Common myeloid progenitor, CD34-positive (primary cell): Measurements from ENCODE around the gene SCRG1.
A peak's percentile ranks its signal among the peaks of the same experiment; 100 is the strongest.

Source experiments
- CTCF ChIA-PET: fragments of 350-600 bp; sonication (Branson Sonifier 250); formaldehyde crosslinking; loops from one replicate; lab custom pipeline; 2021; ENCODE audit warnings: antibody characterized with exemption; lab: Charles Lee
- POLR2A ChIA-PET: fragments of 350-600 bp; sonication (Branson Sonifier 250); formaldehyde crosslinking; loops from one replicate; lab custom pipeline; 2021; ENCODE audit warnings: antibody characterized with exemption; lab: Charles Lee
- DNase-seq, 3 donors: peaks; one replicate each; pipeline versions ENCODE4 v3.0.0 to v3.0.0-alpha.2; 2013
- H3K27ac ChIP-seq, 2 experiments: 1 replicate in 1 of 2; 2 replicates in 1 of 2; pipeline ENCODE4 v1.7.0; 2013; ENCODE audit warnings: inconsistent platforms in 2 of 2, low read length in 2 of 2, mild to moderate bottlenecking in 2 of 2, low read depth in 1 of 2, moderate library complexity in 1 of 2; ENCODE audit not compliant: severe bottlenecking in 2 of 2, insufficient read depth in 1 of 2, poor library complexity in 1 of 2
- H3K27me3 ChIP-seq, 5 experiments: replicated peaks in 2 of 5; 1 replicate in 3 of 5; 2 replicates in 2 of 5; pipeline versions ENCODE4 v1.6.1 to v1.7.0; 2013; ENCODE audit warnings: low read length in 4 of 5, mild to moderate bottlenecking in 2 of 5, moderate library complexity in 2 of 5, inconsistent platforms in 1 of 5; ENCODE audit not compliant: insufficient read depth in 5 of 5, control insufficient read depth in 4 of 5
- H3K36me3 ChIP-seq, 4 experiments: 1 replicate in 2 of 4; 2 replicates in 2 of 4; pipeline versions ENCODE4 v1.6.1 to v1.7.0; 2013; ENCODE audit warnings: low read length in 3 of 4, control low read depth in 1 of 4, mild to moderate bottlenecking in 1 of 4; ENCODE audit not compliant: control insufficient read depth in 4 of 4, insufficient read depth in 4 of 4
- H3K4me1 ChIP-seq, 4 experiments: 1 replicate in 3 of 4; 2 replicates in 1 of 4; pipeline versions ENCODE4 v1.6.1 to v1.7.1; 2013; ENCODE audit warnings: low read length in 3 of 4, mild to moderate bottlenecking in 3 of 4, control low read depth in 1 of 4, inconsistent platforms in 1 of 4, moderate library complexity in 1 of 4; ENCODE audit not compliant: control insufficient read depth in 4 of 4, insufficient read depth in 4 of 4; ENCODE audit errors: control extremely low read depth in 1 of 4
- H3K4me3 ChIP-seq, 7 experiments: 1 replicate in 4 of 7; 2 replicates in 3 of 7; pipeline versions ENCODE4 v1.5.1 to v1.7.0; 2013; ENCODE audit warnings: mild to moderate bottlenecking in 7 of 7, low read length in 6 of 7, moderate library complexity in 6 of 7, inconsistent platforms in 2 of 7, low read depth in 2 of 7, control low read depth in 1 of 7; ENCODE audit not compliant: insufficient read depth in 4 of 7, control insufficient read depth in 1 of 7; ENCODE audit errors: extremely low read depth in 1 of 7
- H3K9me3 ChIP-seq, 5 experiments: 1 replicate in 4 of 5; 2 replicates in 1 of 5; pipeline versions ENCODE4 v1.6.1 to v1.7.1; 2013; ENCODE audit warnings: low read length in 4 of 5, mild to moderate bottlenecking in 2 of 5, inconsistent platforms in 1 of 5, low read depth in 1 of 5, moderate library complexity in 1 of 5; ENCODE audit not compliant: control insufficient read depth in 4 of 5, insufficient read depth in 2 of 5; ENCODE audit errors: control extremely low read depth in 1 of 5
- WGBS: methylation state at CpG from one replicate; pipeline ENCODE4 v1.1.5; 2013; ENCODE audit not compliant: insufficient coverage; 5-methylcytosine and 5-hydroxymethylcytosine counted together

Gene SCRG1

GRCh38 chr4:173414456-173414855 lies 15.5 kb upstream of the SCRG1 start:
- DNase-seq: no peak
- CTCF ChIA-PET: interaction anchor here (0.9 to 14.1 kb wide), 8 partner anchors 12 to 116 kb away, joined by 3 to 177 read pairs (median 4); partner anchors contain the start of gene SAP30
- no peaks in the 10 kb centered on the region for H3K27me3 ChIP-seq
- H3K27ac ChIP-seq: no peak overlapping the region
- no peaks in the 10 kb centered on the region for H3K36me3 ChIP-seq
- 100% methylated on average over 1 of the region's 3 CpGs for WGBS
- H3K4me3 ChIP-seq: no peak overlapping the region
- H3K4me1 ChIP-seq: peaks cover 17 to 73% (median 22%) of the 10 kb centered on the region in 4 experiments
- H3K9me3 ChIP-seq: no peaks in the 10 kb centered on the region
- POLR2A ChIA-PET: interaction anchor here (0.7 kb wide), 1 partner anchor 31 kb away, joined by 3 read pairs; no protein-coding TSS in a partner anchor

GRCh38 chr4:173413036-173413435 lies 14.1 kb upstream of the SCRG1 start:
- Histone ChIP-seq H3K4me3 (no peak overlapping the region), H3K36me3 (no peaks in the 10 kb centered on the region), H3K9me3 (no peaks in the 10 kb centered on the region), H3K27me3 (no peaks in the 10 kb centered on the region), H3K4me1 (peaks cover 17 to 59% (median 18%) of the 10 kb centered on the region in 4 experiments), H3K27ac (no peak overlapping the region)
- POLR2A ChIA-PET: interaction anchor here (0.6 kb wide), 1 partner anchor 35 kb away, joined by 3 read pairs; no protein-coding TSS in a partner anchor
- no CpG with 5 or more reads among the region's 1 CpG for WGBS
- CTCF ChIA-PET: interaction anchor here (0.9 to 14.1 kb wide), 12 partner anchors 8 to 111 kb away, joined by 3 to 177 read pairs (median 5); partner anchors contain the start of gene SAP30
- DNase-seq: peak in 2 of 3 donors; percentile 39 to 49

GRCh38 chr4:173411106-173411693 lies 12.3 kb upstream of the SCRG1 start:
- ChIA-PET POLR2A (no interaction called here), CTCF (interaction anchor here (0.8 to 14.1 kb wide), 6 partner anchors 9 to 91 kb away, joined by 3 to 177 read pairs (median 10); partner anchors contain the start of genes HMGB2 and SAP30)
- Histone ChIP-seq H3K36me3 (no peaks in the 10 kb centered on the region), H3K4me3 (no peak overlapping the region), H3K4me1 (peaks cover 17 to 46% (median 18%) of the 10 kb centered on the region in 4 experiments), H3K9me3 (no peaks in the 10 kb centered on the region), H3K27ac (no peak overlapping the region), H3K27me3 (no peaks in the 10 kb centered on the region)
- WGBS: 95% methylated on average over 2 of the region's 4 CpGs
- DNase-seq: peak in 2 of 3 donors; percentile 43 to 45

- DNase-seq: no peak
- Histone ChIP-seq H3K27me3 (no peaks in the 10 kb centered on the region), H3K27ac (no peak overlapping the region), H3K36me3 (peaks cover 0 to 7% (median 0%) of the 10 kb centered on the region in 4 experiments), H3K9me3 (no peaks in the 10 kb centered on the region), H3K4me1 (peaks cover 17 to 35% (median 18%) of the 10 kb centered on the region in 4 experiments), H3K4me3 (no peak overlapping the region)
- ChIA-PET CTCF (interaction anchor here (14.1 kb wide), 1 partner anchor 90 kb away, joined by 177 read pairs; no protein-coding TSS in a partner anchor), POLR2A (no interaction called here)
- WGBS: 50% methylated on average over 2 of the region's 2 CpGs
Observed at GRCh38 chr4:173410079-173410478, 11.2 kb upstream of the SCRG1 start.

GRCh38 chr4:173405840-173406606 lies 7.1 kb upstream of the SCRG1 start:
- no peak overlapping the region for H3K4me3 ChIP-seq
- no peak overlapping the region for H3K27ac ChIP-seq
- peaks cover 0 to 9% (median 0%) of the 10 kb centered on the region in 4 experiments for H3K36me3 ChIP-seq
- H3K27me3 ChIP-seq: no peaks in the 10 kb centered on the region
- H3K9me3 ChIP-seq: no peaks in the 10 kb centered on the region
- DNase-seq: no peak
- POLR2A ChIA-PET: no interaction called here
- CTCF ChIA-PET: interaction anchor here (1.0 to 1.1 kb wide), 2 partner anchors 12 to 14 kb away, joined by 4 to 5 read pairs; no protein-coding TSS in a partner anchor
- peaks cover 0 to under 1% (median 0%) of the 10 kb centered on the region in 4 experiments for H3K4me1 ChIP-seq
- 87% methylated on average over 3 of the region's 4 CpGs for WGBS

- ChIA-PET CTCF (interaction anchor here (0.8 to 1.7 kb wide), 2 partner anchors 17 to 39 kb away, joined by 3 to 7 read pairs; no protein-coding TSS in a partner anchor), POLR2A (no interaction called here)
- Histone ChIP-seq H3K4me3 (no peak overlapping the region), H3K4me1 (no peaks in the 10 kb centered on the region), H3K27ac (no peak overlapping the region), H3K27me3 (no peaks in the 10 kb centered on the region), H3K36me3 (peaks cover 0 to 9% (median 0%) of the 10 kb centered on the region in 4 experiments), H3K9me3 (no peaks in the 10 kb centered on the region)
- 90% methylated on average over 2 of the region's 3 CpGs for WGBS
- DNase-seq: no peak
Observed at GRCh38 chr4:173404296-173404865, 5.5 kb upstream of the SCRG1 start.
